ENCODE results near the gene HERC3.

The HERC3 gene

GRCh38 chr4:88722828-88723227, 130.5 kb downstream of the HERC3 start:
- DNase-seq: no peak

GRCh38 chr4:88724406-88724805, 132.1 kb downstream of the HERC3 start:
- DNase-seq: no peak

GRCh38 chr4:88725143-88725542, 132.9 kb downstream of the HERC3 start:
- DNase-seq: no peak

- DNase-seq: no peak
Measured at GRCh38 chr4:88725986-88726385, 133.7 kb downstream of the HERC3 start.

- DNase-seq: no peak
Measured at GRCh38 chr4:88728146-88728545, 135.9 kb downstream of the HERC3 start.

- no peak for DNase-seq
Measured at GRCh38 chr4:88729146-88729760, 137.0 kb downstream of the HERC3 start.

- DNase-seq: no peak
Measured at GRCh38 chr4:88730811-88731210, 138.5 kb downstream of the HERC3 start.

- DNase-seq: no peak
Measured at GRCh38 chr4:88731381-88731780, 139.1 kb downstream of the HERC3 start.

- no peak for DNase-seq
Measured at GRCh38 chr4:88732714-88733368, 140.6 kb downstream of the HERC3 start.

GRCh38 chr4:88734403-88734949, 142.2 kb downstream of the HERC3 start:
- no peak for DNase-seq

- no peak for DNase-seq
Measured at GRCh38 chr4:88735564-88735963, 143.3 kb downstream of the HERC3 start.

- no peak for DNase-seq
Measured at GRCh38 chr4:88736264-88736663, 144.0 kb downstream of the HERC3 start.

- peak; percentile 6 for DNase-seq
Measured at GRCh38 chr4:88737307-88737941, 145.1 kb downstream of the HERC3 start.

- no peak for DNase-seq
Measured at GRCh38 chr4:88738180-88738579, 145.9 kb downstream of the HERC3 start.

- DNase-seq: no peak
Measured at GRCh38 chr4:88742561-88742960, 150.3 kb downstream of the HERC3 start.

- no peak for DNase-seq
Measured at GRCh38 chr4:88743696-88744095, 151.4 kb downstream of the HERC3 start.

- no peak for DNase-seq
Measured at GRCh38 chr4:88744609-88745008, 152.3 kb downstream of the HERC3 start.

GRCh38 chr4:88745175-88745574, 152.9 kb downstream of the HERC3 start:
- DNase-seq: no peak

- DNase-seq: no peak
Measured at GRCh38 chr4:88745581-88746163, 153.4 kb downstream of the HERC3 start.

GRCh38 chr4:88746206-88746605, 153.9 kb downstream of the HERC3 start:
- DNase-seq: no peak

GRCh38 chr4:88747351-88747750, 155.1 kb downstream of the HERC3 start:
- no peak for DNase-seq

- DNase-seq: no peak
Measured at GRCh38 chr4:88750369-88750768, 158.1 kb downstream of the HERC3 start.

GRCh38 chr4:88751258-88752075, 159.2 kb downstream of the HERC3 start:
- no peak for DNase-seq
